Left ventricle myocardium inferior (tissue), 1 donor: ENCODE measurements around the gene PCDHB14. TPM values are rescaled to one million over a fixed set of nuclear protein-coding genes. Genes with fewer than 3 reads are reported as not detected.
"Not testable (repeated sequence)": the region's sequence is repeated elsewhere in the genome, so short reads cannot be mapped to it uniquely, and the experiment has no call there.

ENCODE experiments used
- DNase-seq: peaks from one replicate; pipeline ENCODE4 v3.0.0-alpha.2; 2020
- H3K27ac ChIP-seq: fragments of 200-600 bp; replicated peaks from 2 replicates; pipeline ENCODE4 v1.8.0; 2021
- H3K27me3 ChIP-seq: fragments of 200-600 bp; 2 replicates; pipeline ENCODE4 v1.8.0; 2021; ENCODE audit warnings: low read depth
- H3K36me3 ChIP-seq: fragments of 200-600 bp; 2 replicates; pipeline ENCODE4 v1.8.0; 2021
- H3K4me1 ChIP-seq: fragments of 200-600 bp; 2 replicates; pipeline ENCODE4 v1.8.0; 2021
- H3K4me3 ChIP-seq: fragments of 200-600 bp; 2 replicates; pipeline ENCODE4 v1.8.0; 2021; ENCODE audit warnings: mild to moderate bottlenecking, moderate library complexity
- H3K9me3 ChIP-seq: fragments of 200-600 bp; replicated peaks from 2 replicates; pipeline ENCODE4 v1.8.0; 2021
- CTCF ChIP-seq: fragments of 200-600 bp; IDR thresholded peaks from 2 replicates; pipeline ENCODE4 v1.8.0; 2021; ENCODE audit warnings: antibody characterized with exemption, mild to moderate bottlenecking, borderline replicate concordance
- intact Hi-C: fragments of 100-400 bp; cut with micrococcal nuclease; formaldehyde crosslinking; loops from one replicate; pipeline ENCODE4 v1.11.0; 2022
- total RNA-seq: library from RNA; stranded (reverse); fragmentation: NEBNext Ultra II Directional; extraction: Animal tissue kit (Norgen Biotek cat#: 25700); gene quantifications from one replicate; pipeline ENCODE4 v1.2.1, GENCODE V29; 2021
- donor health status: DM: no; HTN: yes; CAD: no; lungs with severe emphysema.

The PCDHB14 gene
- total RNA-seq, 1 donor from 2014 or later = 1.9 TPM

DNA sequence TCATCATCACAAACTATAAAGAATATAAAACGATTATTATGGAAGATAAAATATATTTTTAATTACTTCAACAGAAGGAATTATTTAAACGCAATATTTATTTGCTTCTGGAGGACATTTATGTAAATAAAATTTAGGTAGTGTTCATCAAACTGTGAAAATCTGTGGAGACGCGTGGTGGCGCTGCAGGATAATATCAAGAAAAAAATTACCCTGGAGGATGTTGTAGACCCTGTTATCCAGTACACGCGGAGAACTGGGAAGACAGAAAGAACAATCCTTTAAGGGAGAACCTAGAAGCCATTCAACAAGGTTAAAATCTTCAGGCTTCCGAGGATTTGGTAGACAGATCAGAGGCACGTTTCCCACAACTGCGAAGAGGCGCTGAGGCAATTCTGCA, 14.7 kb upstream of the PCDHB14 start, which contains the start of gene PCDHB12:
PCDHB12 (plus strand) TSS at position 242 of the 400 bp plus-strand sequence. CDS start 189 bp downstream, outside the sequence.
- Histone ChIP-seq H3K4me3 (peak within 1 kb of the TSS; percentile 46), H3K4me1 (no peaks in the 10 kb centered on the region), H3K36me3 (peaks cover 3% of the 10 kb centered on the region), H3K9me3 (peaks cover 95% of the 10 kb centered on the region), H3K27ac (no peak within 1 kb of the TSS), H3K27me3 (peaks cover 55% of the 10 kb centered on the region)
- intact Hi-C loops = no loop called here
- DNase-seq = no peak
- peak; percentile 53 for TF ChIP-seq CTCF

- H3K27ac ChIP-seq, DNase-seq, H3K4me3 ChIP-seq, H3K36me3 ChIP-seq, H3K4me1 ChIP-seq, intact Hi-C loops: not testable (repeated sequence)
- Histone ChIP-seq H3K27me3 (peaks cover 46% of the 10 kb centered on the region), H3K9me3 (peaks cover 92% of the 10 kb centered on the region)
Measured at GRCh38 chr5:141210281-141210680, 12.9 kb upstream of the PCDHB14 start.

DNA sequence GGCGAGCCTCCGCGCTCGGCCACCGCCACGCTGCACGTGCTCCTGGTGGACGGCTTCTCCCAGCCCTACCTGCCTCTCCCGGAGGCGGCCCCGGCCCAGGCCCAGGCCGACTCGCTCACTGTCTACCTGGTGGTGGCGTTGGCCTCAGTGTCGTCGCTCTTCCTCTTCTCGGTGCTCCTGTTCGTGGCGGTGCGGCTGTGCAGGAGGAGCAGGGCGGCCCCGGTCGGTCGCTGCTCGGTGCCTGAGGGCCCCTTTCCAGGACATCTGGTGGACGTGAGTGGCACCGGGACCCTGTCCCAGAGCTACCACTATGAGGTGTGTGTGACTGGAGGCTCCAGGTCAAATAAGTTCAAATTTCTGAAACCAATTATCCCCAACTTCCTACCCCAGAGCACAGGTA, 12.3 kb upstream of the PCDHB14 start:
- DNase-seq, H3K4me3 ChIP-seq, H3K4me1 ChIP-seq, intact Hi-C loops, H3K36me3 ChIP-seq, H3K27ac ChIP-seq: not testable (repeated sequence)
- Histone ChIP-seq H3K27me3 (peaks cover 46% of the 10 kb centered on the region), H3K9me3 (peaks cover 91% of the 10 kb centered on the region)

DNA sequence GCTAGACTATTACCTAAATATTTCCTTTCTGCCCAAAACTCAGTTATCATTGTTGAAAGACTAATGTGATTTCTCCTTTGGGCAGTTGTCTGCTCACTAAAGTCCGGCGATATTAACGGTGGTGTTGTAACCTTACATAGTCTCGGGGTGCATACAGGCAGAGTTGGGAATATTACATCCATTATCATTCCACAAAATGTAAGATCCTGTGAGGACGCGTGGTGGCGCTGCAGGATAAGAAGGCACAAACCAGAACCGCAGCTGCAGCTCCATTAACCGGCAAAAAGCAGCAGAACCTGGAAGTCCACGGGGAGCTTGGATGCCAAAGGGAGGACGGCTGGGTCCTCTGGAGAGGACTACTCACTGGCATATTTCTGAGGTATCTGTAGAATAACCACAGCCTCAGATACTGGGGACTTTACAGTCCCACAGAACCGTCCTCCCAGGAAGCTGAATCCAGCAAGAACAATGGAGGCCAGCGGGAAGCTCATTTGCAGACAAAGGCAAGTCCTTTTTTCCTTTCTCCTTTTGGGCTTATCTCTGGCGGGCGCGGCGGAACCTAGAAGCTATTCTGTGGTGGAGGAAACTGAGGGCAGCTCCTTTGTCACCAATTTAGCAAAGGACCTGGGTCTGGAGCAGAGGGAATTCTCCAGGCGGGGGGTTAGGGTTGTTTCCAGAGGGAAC, 9.3 kb upstream of the PCDHB14 start, which contains the start of gene PCDHB13:
PCDHB13 (plus strand) TSS at position 264 of the 684 bp plus-strand sequence; CDS start at position 469, 205 bp downstream.
- H3K4me3 ChIP-seq = peak within 1 kb of the TSS; percentile 56
- intact Hi-C loops = not testable (repeated sequence)
- peak; percentile 61 for TF ChIP-seq CTCF

DNA sequence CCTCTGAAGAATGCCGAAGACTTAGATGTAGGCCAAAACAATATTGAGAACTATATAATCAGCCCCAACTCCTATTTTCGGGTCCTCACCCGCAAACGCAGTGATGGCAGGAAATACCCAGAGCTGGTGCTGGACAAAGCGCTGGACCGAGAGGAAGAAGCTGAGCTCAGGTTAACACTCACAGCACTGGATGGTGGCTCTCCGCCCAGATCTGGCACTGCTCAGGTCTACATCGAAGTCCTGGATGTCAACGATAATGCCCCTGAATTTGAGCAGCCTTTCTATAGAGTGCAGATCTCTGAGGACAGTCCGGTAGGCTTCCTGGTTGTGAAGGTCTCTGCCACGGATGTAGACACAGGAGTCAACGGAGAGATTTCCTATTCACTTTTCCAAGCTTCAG, 8.6 kb upstream of the PCDHB14 start:
- Histone ChIP-seq H3K27me3 (peaks cover 22% of the 10 kb centered on the region), H3K4me3 (peak overlapping the region; percentile 37), H3K9me3 (peaks cover 92% of the 10 kb centered on the region), H3K36me3 (peaks cover 28% of the 10 kb centered on the region)
- H3K4me1 ChIP-seq, DNase-seq, H3K27ac ChIP-seq, intact Hi-C loops: not testable (repeated sequence)

More for the DNA sequence above, 9.3 kb upstream of the PCDHB14 start, which contains the start of gene PCDHB13:
- Histone ChIP-seq H3K27ac (peak within 1 kb of the TSS; percentile 31), H3K36me3 (peaks cover 21% of the 10 kb centered on the region), H3K27me3 (peaks cover 30% of the 10 kb centered on the region), H3K9me3 (peaks cover 92% of the 10 kb centered on the region)
- H3K4me1 ChIP-seq = not testable (repeated sequence)
- DNase-seq = peak; percentile 71

- Histone ChIP-seq H3K9me3 (peaks cover 92% of the 10 kb centered on the region), H3K36me3 (peaks cover 35% of the 10 kb centered on the region), H3K27me3 (peaks cover 13% of the 10 kb centered on the region)
- H3K4me3 ChIP-seq, H3K4me1 ChIP-seq, DNase-seq, intact Hi-C loops, H3K27ac ChIP-seq: not testable (repeated sequence)
Measured at GRCh38 chr5:141215504-141215903, 7.6 kb upstream of the PCDHB14 start.

DNA sequence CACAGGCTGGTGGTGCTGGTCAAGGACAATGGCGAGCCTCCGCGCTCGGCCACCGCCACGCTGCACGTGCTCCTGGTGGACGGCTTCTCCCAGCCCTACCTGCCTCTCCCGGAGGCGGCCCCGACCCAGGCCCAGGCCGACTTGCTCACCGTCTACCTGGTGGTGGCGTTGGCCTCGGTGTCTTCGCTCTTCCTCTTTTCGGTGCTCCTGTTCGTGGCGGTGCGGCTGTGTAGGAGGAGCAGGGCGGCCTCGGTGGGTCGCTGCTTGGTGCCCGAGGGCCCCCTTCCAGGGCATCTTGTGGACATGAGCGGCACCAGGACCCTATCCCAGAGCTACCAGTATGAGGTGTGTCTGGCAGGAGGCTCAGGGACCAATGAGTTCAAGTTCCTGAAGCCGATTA, 7.1 kb upstream of the PCDHB14 start:
- H3K27me3 ChIP-seq, intact Hi-C loops, H3K4me1 ChIP-seq, H3K27ac ChIP-seq, H3K4me3 ChIP-seq, DNase-seq: not testable (repeated sequence)
- Histone ChIP-seq H3K9me3 (peaks cover 94% of the 10 kb centered on the region), H3K36me3 (peaks cover 40% of the 10 kb centered on the region)

DNA sequence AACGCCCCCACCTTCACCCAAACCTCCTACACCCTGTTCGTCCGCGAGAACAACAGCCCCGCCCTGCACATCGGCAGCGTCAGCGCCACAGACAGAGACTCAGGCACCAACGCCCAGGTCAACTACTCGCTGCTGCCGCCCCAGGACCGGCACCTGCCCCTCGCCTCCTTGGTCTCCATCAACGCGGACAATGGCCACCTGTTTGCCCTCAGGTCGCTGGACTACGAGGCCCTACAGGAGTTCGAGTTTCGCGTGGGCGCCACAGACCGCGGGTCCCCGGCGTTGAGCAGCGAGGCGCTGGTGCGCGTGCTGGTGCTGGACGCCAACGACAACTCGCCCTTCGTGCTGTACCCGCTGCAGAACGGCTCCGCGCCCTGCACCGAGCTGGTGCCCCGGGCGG, 1.7 kb downstream of the PCDHB14 start:
- DNase-seq, H3K27ac ChIP-seq, intact Hi-C loops, H3K4me3 ChIP-seq, H3K4me1 ChIP-seq, H3K27me3 ChIP-seq: not testable (repeated sequence)
- Histone ChIP-seq H3K9me3 (peaks cover 95% of the 10 kb centered on the region), H3K36me3 (peaks cover 25% of the 10 kb centered on the region)

- Histone ChIP-seq H3K9me3 (peaks cover 94% of the 10 kb centered on the region), H3K36me3 (peaks cover 20% of the 10 kb centered on the region)
- H3K27me3 ChIP-seq, intact Hi-C loops, H3K27ac ChIP-seq, H3K4me1 ChIP-seq, H3K4me3 ChIP-seq, DNase-seq: not testable (repeated sequence)
Measured at GRCh38 chr5:141225421-141225820, 2.3 kb downstream of the PCDHB14 start.
